Anterior cingulate cortex (tissue), 58 donors: Measurements from ENCODE around the gene DMRTA2.
A peak's percentile ranks its signal among the peaks of the same experiment; 100 is the strongest.

Experiments
- DNase-seq, 58 donors: peaks; one replicate each; lab custom pipeline; 2025; lab: John Stamatoyannopoulos, UW

Gene DMRTA2

DNA sequence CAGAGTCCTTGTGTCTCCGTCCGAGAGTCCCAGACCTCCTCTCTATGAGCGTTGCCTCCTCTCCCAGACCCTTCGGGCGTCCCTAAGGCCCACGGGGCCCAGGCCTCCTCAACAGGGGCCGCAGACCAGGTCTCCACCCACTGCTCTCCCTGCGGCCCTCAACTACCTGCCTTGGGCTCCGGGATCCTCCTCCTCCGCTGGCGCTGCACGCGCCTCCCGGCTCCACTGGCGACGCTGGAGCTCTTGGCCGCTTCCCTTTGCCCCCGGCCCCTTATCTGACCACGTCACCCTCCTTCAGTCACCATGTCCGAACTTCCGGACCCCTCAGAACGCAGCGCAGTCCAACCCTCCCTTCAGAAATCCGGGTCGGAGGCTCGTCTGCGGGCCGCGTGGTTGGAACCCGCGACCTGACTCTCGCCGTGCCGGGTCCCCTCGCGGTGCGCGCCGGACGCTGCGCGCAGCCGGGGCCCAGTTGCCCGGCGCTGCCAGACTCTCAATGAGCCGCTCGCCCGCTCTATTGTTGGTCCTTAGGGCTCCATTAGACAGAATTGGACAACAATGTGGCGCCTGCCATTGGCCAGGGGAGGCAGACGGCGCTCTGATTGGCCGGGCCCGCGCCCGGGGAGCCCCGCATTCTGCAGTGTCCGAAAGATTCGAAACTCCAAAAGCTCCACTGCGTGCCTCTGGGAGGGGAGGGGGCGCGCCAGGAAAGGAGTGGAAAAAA, at the start of gene DMRTA2:
Gene DMRTA2, minus strand, starts transcription at position 498 of the 724 bp plus-strand sequence. CDS start 1,907 bp downstream, outside the sequence.
- peak in 26 of 58 donors; percentile 8 to 63 (median 26) for DNase-seq

- no peak for DNase-seq
Observed at GRCh38 chr1:50471967-50472366, 48.7 kb upstream of the DMRTA2 start.

DNA sequence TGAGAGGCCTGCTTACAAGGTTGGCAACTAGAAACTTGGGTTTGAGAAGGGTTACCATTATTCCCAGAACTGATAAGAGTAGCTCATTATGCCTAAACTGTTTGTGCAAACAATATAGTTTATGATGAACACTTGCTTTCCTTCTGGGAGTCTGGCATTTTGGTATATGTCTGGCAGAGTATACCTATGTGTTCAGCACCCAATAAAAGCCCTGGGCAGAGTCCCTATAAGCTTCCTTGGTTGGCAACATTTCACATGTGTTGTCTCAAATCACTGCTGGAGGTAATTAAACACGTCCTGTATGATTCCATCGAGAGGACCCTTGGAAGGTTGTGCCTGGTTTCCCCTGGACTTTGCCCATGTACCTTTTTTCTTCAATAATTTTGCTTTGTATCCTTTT, 39.7 kb upstream of the DMRTA2 start:
- no peak for DNase-seq

GRCh38 chr1:50458507-50458906, 35.3 kb upstream of the DMRTA2 start:
- DNase-seq = no peak

GRCh38 chr1:50454911-50455310, 31.7 kb upstream of the DMRTA2 start:
- DNase-seq = no peak

DNA sequence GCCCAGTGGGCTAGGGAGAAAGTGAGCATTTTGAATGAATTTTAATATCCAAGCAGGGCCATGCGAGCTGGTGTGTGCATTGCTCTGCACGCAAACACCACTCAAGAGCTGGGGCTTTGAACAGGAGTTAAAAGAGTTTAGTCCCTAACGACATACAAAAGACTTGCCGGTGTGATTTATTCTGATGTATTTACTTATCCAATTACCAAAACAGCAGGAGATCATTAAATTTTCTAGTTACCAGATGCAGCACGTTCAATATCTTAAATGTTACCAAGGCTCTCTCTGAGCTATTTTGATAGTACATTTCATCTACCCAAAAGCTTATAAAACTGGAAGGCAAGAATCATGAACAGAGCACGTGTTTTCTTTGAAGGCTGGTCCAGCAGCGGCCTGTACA, 30.0 kb upstream of the DMRTA2 start:
- no peak for DNase-seq

DNA sequence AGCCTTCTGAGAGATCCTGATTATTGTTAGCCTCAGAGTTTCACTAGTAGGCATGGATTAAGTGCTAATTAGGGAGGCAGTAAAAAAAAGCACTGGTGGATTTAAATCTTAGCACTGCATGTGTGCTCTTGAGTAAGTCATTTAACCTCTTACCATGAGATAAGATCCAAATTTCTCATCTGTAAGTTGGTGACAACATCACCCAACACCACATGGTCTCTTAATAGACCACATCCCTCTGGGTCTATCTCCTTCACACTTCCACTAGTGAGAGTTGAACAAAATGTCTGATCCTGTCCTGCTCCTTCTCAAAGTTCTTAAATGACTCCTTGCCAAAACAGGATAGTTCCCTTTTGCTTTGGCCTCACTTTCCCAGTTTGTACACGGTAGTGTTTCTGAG, 29.5 kb upstream of the DMRTA2 start:
- DNase-seq = no peak

DNA sequence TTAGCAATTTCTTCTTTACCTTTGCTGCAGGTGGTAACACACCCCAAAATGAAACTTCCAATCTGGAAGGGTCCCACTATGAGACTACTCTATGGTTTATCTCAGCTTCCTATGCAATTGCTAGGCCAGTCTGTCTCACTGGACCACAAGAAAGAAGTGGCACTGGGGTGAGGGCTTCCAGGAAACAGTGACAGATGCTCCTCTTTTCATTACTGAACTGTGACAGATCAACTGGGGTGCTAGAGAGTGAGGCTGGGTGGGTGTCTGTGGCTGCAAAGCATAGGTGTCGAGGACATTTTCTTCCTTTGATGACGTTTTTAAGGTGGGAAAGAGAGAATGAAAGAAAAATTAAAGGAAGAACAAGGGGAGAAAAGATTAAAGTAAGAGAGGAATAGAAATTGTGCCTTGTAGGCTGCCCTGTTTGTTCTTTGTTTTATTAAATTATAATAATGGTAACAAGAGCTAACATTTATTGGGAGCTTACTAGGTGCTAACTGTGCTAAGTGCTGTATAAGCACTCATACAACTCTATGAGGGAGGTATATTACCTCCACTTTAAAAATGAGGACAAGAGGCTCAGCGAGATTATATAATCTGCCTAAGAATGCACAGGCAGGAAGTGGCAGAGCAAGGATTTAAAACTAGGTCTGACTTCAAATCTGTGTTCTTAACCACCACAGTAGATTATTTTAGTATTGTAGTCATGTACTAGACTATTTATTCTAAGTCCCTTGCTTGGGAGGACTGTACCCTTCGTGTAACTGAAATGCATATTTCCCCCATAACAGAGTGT, 27.8 kb upstream of the DMRTA2 start:
- DNase-seq = no peak

- DNase-seq = no peak
Observed at GRCh38 chr1:50447961-50448360, 24.7 kb upstream of the DMRTA2 start.

DNA sequence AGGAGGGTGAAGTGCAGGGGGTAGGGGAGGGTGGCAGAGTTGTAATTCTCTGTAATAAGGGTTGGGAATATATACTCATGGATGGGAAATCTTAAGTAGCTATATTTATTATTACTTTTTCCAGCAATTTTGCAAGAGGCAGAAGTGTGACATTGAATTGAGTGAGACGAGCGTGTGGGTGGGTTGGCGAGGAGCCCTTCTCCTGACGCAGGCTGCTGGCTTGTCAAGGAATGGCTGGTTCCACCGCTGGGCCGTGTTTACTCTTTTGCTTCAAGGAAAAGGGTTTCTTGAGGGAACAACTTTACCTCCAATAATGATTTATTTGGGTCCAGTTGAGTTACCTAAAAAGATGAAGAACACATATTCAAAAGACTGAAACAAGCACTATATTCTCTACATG, 17.9 kb upstream of the DMRTA2 start:
- peak in 2 of 58 donors; percentile 1 to 3 for DNase-seq

- DNase-seq = no peak
Observed at GRCh38 chr1:50438945-50439344, 15.7 kb upstream of the DMRTA2 start.

DNA sequence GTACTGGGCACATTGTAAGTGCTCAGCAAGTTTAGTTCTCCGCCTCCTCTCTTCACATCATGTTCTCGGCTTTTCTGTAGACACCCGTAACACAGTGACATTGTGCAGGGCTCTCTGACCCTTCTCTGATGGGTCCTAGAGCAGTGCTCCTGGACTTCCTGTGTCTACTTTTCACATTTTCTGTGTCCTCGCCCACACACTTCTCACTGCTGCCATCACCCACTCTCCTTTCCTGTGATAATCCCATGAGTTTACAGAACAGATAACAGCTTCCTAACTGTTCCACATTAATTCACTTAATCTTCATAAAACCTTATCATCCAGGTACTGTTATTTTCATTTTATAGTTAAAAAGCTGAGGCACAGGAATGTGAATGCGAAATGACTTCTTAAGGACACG, 13.2 kb upstream of the DMRTA2 start:
- no peak for DNase-seq

GRCh38 chr1:50430010-50430405, 6.8 kb upstream of the DMRTA2 start:
- no peak for DNase-seq

DNA sequence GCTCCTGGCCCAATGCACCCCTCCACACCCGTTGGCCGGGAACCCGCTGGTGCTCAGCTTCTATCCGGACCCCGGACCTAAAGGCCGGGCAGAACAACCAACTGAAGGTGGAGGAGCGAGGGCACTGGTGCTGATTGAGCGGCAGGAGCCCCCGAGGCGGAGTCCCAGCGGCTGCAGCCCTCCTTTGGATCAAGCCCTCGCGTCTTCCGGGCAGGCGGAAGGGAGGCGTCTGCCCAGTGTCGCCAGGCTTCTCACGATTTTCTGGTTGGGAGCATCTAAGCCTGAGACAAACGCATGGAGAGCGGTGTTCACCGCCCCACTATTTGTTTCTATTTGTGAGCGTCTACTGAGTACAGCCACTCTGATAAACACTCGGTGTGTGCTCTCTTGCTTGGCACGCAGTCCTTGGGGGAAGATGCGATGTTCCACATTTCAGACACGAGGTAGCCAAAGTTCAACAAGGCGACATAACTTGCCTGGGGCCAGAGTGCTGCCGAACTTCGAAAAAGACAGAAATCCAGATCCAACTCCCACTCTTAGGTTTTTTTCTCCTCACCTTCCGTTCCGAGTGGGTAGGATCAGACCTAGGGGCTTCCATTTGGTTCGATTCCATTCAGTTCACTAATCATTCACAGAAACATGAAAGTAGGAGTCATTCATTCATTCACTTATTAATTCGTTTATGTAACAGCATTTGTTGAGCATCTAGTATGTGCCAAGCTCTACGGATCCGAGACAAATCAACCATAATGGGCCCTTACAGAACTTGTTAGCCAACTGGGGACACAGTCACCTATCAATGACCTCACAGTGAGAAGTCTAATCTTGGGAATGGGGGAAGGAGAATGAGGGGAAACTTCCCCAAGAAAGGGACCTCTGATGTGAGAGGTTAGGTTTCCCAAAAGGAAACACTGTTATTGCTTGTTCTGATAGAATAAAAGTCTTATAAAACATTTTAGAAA, 4.9 kb upstream of the DMRTA2 start:
- DNase-seq = no peak

- DNase-seq = no peak
Observed at GRCh38 chr1:50427086-50427817, 4.0 kb upstream of the DMRTA2 start.

GRCh38 chr1:50426702-50427085, 3.5 kb upstream of the DMRTA2 start:
- DNase-seq = no peak

GRCh38 chr1:50426108-50426700, 3.0 kb upstream of the DMRTA2 start:
- DNase-seq = no peak

GRCh38 chr1:50425376-50426107, 2.3 kb upstream of the DMRTA2 start:
- DNase-seq = no peak

GRCh38 chr1:50424884-50425375, 1.7 kb upstream of the DMRTA2 start:
- DNase-seq = no peak
